Neural progenitor cell (in vitro differentiated cells): Measurements from ENCODE around the gene ATF7IP2.

Source experiments
- EZH2phosphoT487 ChIP-seq: fragments of 200-600 bp; sonication (generic); IDR thresholded peaks from 2 replicates; pipeline ENCODE4 v1.6.1; 2017; ENCODE audit warnings: antibody characterized with exemption
- TF ChIP-seq, protein P1 (sequence below): fragments of 200-600 bp; sonication (generic); IDR thresholded peaks from 2 replicates; pipeline ENCODE4 v1.5.1; 2017; ENCODE audit warnings: antibody characterized with exemption, mild to moderate bottlenecking

DNA sequence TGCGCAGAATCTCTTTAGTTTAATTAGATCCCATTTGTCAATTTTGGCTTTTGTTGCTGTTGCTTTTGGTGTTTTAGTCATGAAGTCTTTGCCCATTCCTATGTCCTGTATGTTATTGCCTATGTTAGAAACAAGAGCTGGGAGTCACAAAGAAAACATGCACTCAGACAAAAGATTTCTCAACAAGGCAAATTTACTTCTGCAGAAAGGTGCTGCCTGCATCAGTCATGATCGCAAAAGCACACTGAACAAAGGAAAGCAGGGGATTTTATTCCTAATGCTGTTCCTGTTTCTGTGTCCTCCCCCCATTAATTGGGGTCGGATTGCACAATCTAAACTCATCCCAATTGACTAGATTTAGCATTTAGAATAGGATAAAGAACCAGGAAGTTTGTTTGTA lies 55.9 kb downstream of the ATF7IP2 start:
- TF ChIP-seq EZH2phosphoT487 = no peak
- TF ChIP-seq, protein P1, sequence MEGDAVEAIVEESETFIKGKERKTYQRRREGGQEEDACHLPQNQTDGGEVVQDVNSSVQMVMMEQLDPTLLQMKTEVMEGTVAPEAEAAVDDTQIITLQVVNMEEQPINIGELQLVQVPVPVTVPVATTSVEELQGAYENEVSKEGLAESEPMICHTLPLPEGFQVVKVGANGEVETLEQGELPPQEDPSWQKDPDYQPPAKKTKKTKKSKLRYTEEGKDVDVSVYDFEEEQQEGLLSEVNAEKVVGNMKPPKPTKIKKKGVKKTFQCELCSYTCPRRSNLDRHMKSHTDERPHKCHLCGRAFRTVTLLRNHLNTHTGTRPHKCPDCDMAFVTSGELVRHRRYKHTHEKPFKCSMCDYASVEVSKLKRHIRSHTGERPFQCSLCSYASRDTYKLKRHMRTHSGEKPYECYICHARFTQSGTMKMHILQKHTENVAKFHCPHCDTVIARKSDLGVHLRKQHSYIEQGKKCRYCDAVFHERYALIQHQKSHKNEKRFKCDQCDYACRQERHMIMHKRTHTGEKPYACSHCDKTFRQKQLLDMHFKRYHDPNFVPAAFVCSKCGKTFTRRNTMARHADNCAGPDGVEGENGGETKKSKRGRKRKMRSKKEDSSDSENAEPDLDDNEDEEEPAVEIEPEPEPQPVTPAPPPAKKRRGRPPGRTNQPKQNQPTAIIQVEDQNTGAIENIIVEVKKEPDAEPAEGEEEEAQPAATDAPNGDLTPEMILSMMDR = no peak
